ENCODE data around the gene CHRNA9. TPM values are rescaled to one million over a fixed set of nuclear protein-coding genes. Genes with fewer than 3 reads are reported as not detected.

CHRNA9 gene
- total RNA-seq, 1 donor from 2014 or later = 2.8 TPM

- no peak for DNase-seq (ENCODE audit: low read depth)
- H3K4me1 Mint-ChIP-seq (ENCODE audit: low read depth, unreplicated experiment) = no peaks in the 10 kb centered on the region
- no peak overlapping the region for H3K4me3 Mint-ChIP-seq (ENCODE audit: unreplicated experiment)
- Histone ChIP-seq H3K4me3 (ENCODE audit: insufficient read depth, low read depth, low read length) (no peak overlapping the region), H3K4me1 (ENCODE audit: insufficient read depth, low read length) (no peaks in the 10 kb centered on the region), H3K79me2 (ENCODE audit: insufficient read depth, low read length) (no peaks in the 10 kb centered on the region), H2AFZ (ENCODE audit: low read depth, low read length) (no peak overlapping the region), H3K4me2 (ENCODE audit: low read length) (no peak overlapping the region), H3K9me3 (ENCODE audit: insufficient read depth, low read depth, low read length) (no peaks in the 10 kb centered on the region), H3K36me3 (ENCODE audit: insufficient read depth, low read length) (no peaks in the 10 kb centered on the region), H4K20me1 (ENCODE audit: insufficient read depth, low read length) (no peaks in the 10 kb centered on the region), H3K27ac (ENCODE audit: low read depth, low read length) (no peak overlapping the region), H3K27me3 (ENCODE audit: insufficient read depth, low read length) (no peaks in the 10 kb centered on the region), H3K9ac (ENCODE audit: low read length) (no peak overlapping the region)
- H3K27me3 Mint-ChIP-seq (ENCODE audit: low read depth, unreplicated experiment) = peaks cover 3% of the 10 kb centered on the region
- no peak overlapping the region for H3K27ac Mint-ChIP-seq (ENCODE audit: unreplicated experiment)
- no peaks in the 10 kb centered on the region for H3K9me3 Mint-ChIP-seq (ENCODE audit: unreplicated experiment)
- no peak for FAIRE-seq
- TF ChIP-seq CTCF (IDR thresholded peaks at IDR 0.05; ENCODE audit: insufficient read depth, low read depth, low read length) = no peak
- no peak for TF ChIP-seq EZH2 (IDR thresholded peaks at IDR 0.05; ENCODE audit: insufficient read depth, low read length)
- no peaks in the 10 kb centered on the region for H3K36me3 Mint-ChIP-seq (ENCODE audit: low read depth, unreplicated experiment)
These were observed 37.5 kb downstream of the CHRNA9 start for GRCh38 chr4:40372651-40373050.

- no peaks in the 10 kb centered on the region for H3K36me3 Mint-ChIP-seq (ENCODE audit: low read depth, unreplicated experiment)
- no peaks in the 10 kb centered on the region for H3K36me3 ChIP-seq (ENCODE audit: insufficient read depth, low read length)
- no peak overlapping the region for H3K9ac ChIP-seq (ENCODE audit: low read length)
- no peaks in the 10 kb centered on the region for H3K27me3 ChIP-seq (ENCODE audit: insufficient read depth, low read length)
- H3K79me2 ChIP-seq (ENCODE audit: insufficient read depth, low read length) = no peaks in the 10 kb centered on the region
- H3K27ac Mint-ChIP-seq (ENCODE audit: unreplicated experiment) = no peak overlapping the region
- H3K4me1 ChIP-seq (ENCODE audit: insufficient read depth, low read length) = no peaks in the 10 kb centered on the region
- no peak for FAIRE-seq
- H3K4me2 ChIP-seq (ENCODE audit: low read length) = no peak overlapping the region
- H4K20me1 ChIP-seq (ENCODE audit: insufficient read depth, low read length) = no peaks in the 10 kb centered on the region
- no peaks in the 10 kb centered on the region for H3K9me3 ChIP-seq (ENCODE audit: insufficient read depth, low read depth, low read length)
- H3K4me3 ChIP-seq (ENCODE audit: insufficient read depth, low read depth, low read length) = no peak overlapping the region
- H3K27me3 Mint-ChIP-seq (ENCODE audit: low read depth, unreplicated experiment) = peaks cover 3% of the 10 kb centered on the region
- no peak overlapping the region for H2AFZ ChIP-seq (ENCODE audit: low read depth, low read length)
- no peak for DNase-seq (ENCODE audit: low read depth)
- H3K4me3 Mint-ChIP-seq (ENCODE audit: unreplicated experiment) = no peak overlapping the region
- TF ChIP-seq EZH2 (IDR thresholded peaks at IDR 0.05; ENCODE audit: insufficient read depth, low read length) (no peak), CTCF (IDR thresholded peaks at IDR 0.05; ENCODE audit: insufficient read depth, low read depth, low read length) (no peak)
- no peaks in the 10 kb centered on the region for H3K9me3 Mint-ChIP-seq (ENCODE audit: unreplicated experiment)
- no peaks in the 10 kb centered on the region for H3K4me1 Mint-ChIP-seq (ENCODE audit: low read depth, unreplicated experiment)
- H3K27ac ChIP-seq (ENCODE audit: low read depth, low read length) = no peak overlapping the region
These were observed 38.5 kb downstream of the CHRNA9 start for GRCh38 chr4:40373636-40374035.

- Histone ChIP-seq H2AFZ (ENCODE audit: low read depth, low read length) (no peak overlapping the region), H3K4me1 (ENCODE audit: insufficient read depth, low read length) (no peaks in the 10 kb centered on the region), H4K20me1 (ENCODE audit: insufficient read depth, low read length) (no peaks in the 10 kb centered on the region), H3K9me3 (ENCODE audit: insufficient read depth, low read depth, low read length) (no peaks in the 10 kb centered on the region), H3K4me3 (ENCODE audit: insufficient read depth, low read depth, low read length) (no peak overlapping the region), H3K4me2 (ENCODE audit: low read length) (no peak overlapping the region), H3K79me2 (ENCODE audit: insufficient read depth, low read length) (no peaks in the 10 kb centered on the region), H3K27me3 (ENCODE audit: insufficient read depth, low read length) (no peaks in the 10 kb centered on the region), H3K36me3 (ENCODE audit: insufficient read depth, low read length) (no peaks in the 10 kb centered on the region), H3K9ac (ENCODE audit: low read length) (no peak overlapping the region), H3K27ac (ENCODE audit: low read depth, low read length) (no peak overlapping the region)
- Mint-ChIP-seq H3K27me3 (ENCODE audit: low read depth, unreplicated experiment) (peaks cover 3% of the 10 kb centered on the region), H3K27ac (ENCODE audit: unreplicated experiment) (no peak overlapping the region), H3K36me3 (ENCODE audit: low read depth, unreplicated experiment) (no peaks in the 10 kb centered on the region), H3K4me1 (ENCODE audit: low read depth, unreplicated experiment) (no peaks in the 10 kb centered on the region), H3K9me3 (ENCODE audit: unreplicated experiment) (no peaks in the 10 kb centered on the region), H3K4me3 (ENCODE audit: unreplicated experiment) (no peak overlapping the region)
- FAIRE-seq (no peak), DNase-seq (ENCODE audit: low read depth) (no peak)
- TF ChIP-seq EZH2 (IDR thresholded peaks at IDR 0.05; ENCODE audit: insufficient read depth, low read length) (no peak), CTCF (IDR thresholded peaks at IDR 0.05; ENCODE audit: insufficient read depth, low read depth, low read length) (no peak)
These were observed 40.0 kb downstream of the CHRNA9 start for GRCh38 chr4:40375095-40375494.

Data from astrocyte (in vitro differentiated cells and primary cell).